Measurements from ENCODE around the gene OVCH2.

Gene OVCH2

DNA sequence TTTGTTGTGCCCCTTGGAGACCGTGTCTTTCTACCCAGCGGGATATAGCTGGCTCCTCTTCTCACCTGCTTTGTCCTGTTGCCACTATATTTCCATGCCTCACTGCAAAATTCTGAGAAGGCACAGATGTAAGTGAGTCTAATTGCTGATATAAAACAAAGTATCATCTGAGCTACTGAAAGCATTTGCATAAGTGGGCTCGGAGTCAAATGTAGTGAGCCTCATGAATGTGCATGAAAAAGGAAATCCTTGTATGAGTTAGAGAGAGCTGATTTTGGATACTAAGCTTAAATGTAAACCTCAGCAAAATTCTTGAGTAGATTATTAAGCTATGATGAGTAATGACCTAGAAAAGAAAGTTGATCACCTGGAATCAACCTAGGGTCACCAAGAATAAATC lies 13.9 kb downstream of the OVCH2 start:
- H3K9ac ChIP-seq (ENCODE audit: low read length): no peak overlapping the region
- no peak overlapping the region for H3K4me3 ChIP-seq (ENCODE audit: low read depth, low read length, poor library complexity, severe bottlenecking)
- H4K20me1 ChIP-seq (ENCODE audit: insufficient read depth, low read length): no peaks in the 10 kb centered on the region
- no peak for TF ChIP-seq EZH2 (IDR thresholded peaks at IDR 0.05; ENCODE audit: borderline replicate concordance, low read length)
- TF ChIP-seq, protein P1, sequence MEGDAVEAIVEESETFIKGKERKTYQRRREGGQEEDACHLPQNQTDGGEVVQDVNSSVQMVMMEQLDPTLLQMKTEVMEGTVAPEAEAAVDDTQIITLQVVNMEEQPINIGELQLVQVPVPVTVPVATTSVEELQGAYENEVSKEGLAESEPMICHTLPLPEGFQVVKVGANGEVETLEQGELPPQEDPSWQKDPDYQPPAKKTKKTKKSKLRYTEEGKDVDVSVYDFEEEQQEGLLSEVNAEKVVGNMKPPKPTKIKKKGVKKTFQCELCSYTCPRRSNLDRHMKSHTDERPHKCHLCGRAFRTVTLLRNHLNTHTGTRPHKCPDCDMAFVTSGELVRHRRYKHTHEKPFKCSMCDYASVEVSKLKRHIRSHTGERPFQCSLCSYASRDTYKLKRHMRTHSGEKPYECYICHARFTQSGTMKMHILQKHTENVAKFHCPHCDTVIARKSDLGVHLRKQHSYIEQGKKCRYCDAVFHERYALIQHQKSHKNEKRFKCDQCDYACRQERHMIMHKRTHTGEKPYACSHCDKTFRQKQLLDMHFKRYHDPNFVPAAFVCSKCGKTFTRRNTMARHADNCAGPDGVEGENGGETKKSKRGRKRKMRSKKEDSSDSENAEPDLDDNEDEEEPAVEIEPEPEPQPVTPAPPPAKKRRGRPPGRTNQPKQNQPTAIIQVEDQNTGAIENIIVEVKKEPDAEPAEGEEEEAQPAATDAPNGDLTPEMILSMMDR (IDR thresholded peaks at IDR 0.05; ENCODE audit: low read length): no peak
- peaks cover 4% of the 10 kb centered on the region for H3K4me1 ChIP-seq (ENCODE audit: insufficient read depth, low read length, severe bottlenecking)
- H3K27ac ChIP-seq (ENCODE audit: low read depth, low read length, poor library complexity, severe bottlenecking): no peak overlapping the region
- no peak overlapping the region for H3K4me2 ChIP-seq (ENCODE audit: low read length)
- no peaks in the 10 kb centered on the region for H3F3A ChIP-seq (ENCODE audit: insufficient read depth, low read length)
- H3K9me2 ChIP-seq (ENCODE audit: low read depth, low read length): no peaks in the 10 kb centered on the region
- H3K36me3 ChIP-seq (ENCODE audit: insufficient read depth, low read length): no peaks in the 10 kb centered on the region
- no peaks in the 10 kb centered on the region for H3K9me3 ChIP-seq (ENCODE audit: low read length)
- H2AFZ ChIP-seq (ENCODE audit: low read length): no peak overlapping the region
- H3K79me2 ChIP-seq (ENCODE audit: insufficient read depth, low read length): no peaks in the 10 kb centered on the region
- H3K27me3 ChIP-seq (ENCODE audit: insufficient read depth, low read length): no peaks in the 10 kb centered on the region

DNA sequence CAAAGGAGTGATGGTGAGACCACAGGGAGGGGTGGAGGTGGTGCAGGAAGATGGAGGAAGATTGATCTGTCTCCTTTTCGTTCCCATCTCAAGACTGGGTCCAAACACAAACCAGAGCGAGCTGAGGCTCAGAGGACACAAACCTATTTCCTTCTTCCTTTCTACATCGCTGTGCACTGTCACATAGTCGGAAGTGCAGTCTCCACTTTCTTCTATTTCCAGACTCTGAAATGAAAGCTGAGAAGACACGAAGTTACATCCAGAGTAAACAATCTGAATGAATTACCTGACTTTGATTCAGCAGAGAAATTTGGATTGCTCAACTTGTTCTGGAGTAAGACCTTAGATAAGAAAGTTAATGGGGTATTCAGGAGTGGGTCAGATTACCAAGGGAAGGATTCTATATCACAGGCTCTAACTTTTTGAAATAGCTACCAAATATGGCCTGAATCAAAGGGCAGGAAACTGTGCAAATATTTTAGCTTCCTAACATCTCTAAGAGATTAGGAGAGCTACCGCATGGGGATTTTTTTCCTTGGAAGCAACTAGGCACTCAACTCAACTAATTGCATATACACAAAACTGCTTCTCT lies 14.4 kb downstream of the OVCH2 start:
- Histone ChIP-seq H3K36me3 (ENCODE audit: insufficient read depth, low read length) (no peaks in the 10 kb centered on the region), H3K9me3 (ENCODE audit: low read length) (no peaks in the 10 kb centered on the region), H4K20me1 (ENCODE audit: insufficient read depth, low read length) (no peaks in the 10 kb centered on the region), H2AFZ (ENCODE audit: low read length) (no peak overlapping the region), H3K27me3 (ENCODE audit: insufficient read depth, low read length) (no peaks in the 10 kb centered on the region), H3K9ac (ENCODE audit: low read length) (no peak overlapping the region), H3K4me2 (ENCODE audit: low read length) (no peak overlapping the region), H3K27ac (ENCODE audit: low read depth, low read length, poor library complexity, severe bottlenecking) (no peak overlapping the region), H3K4me1 (ENCODE audit: insufficient read depth, low read length, severe bottlenecking) (peaks cover 4% of the 10 kb centered on the region), H3K79me2 (ENCODE audit: insufficient read depth, low read length) (no peaks in the 10 kb centered on the region), H3K9me2 (ENCODE audit: low read depth, low read length) (no peaks in the 10 kb centered on the region), H3K4me3 (ENCODE audit: low read depth, low read length, poor library complexity, severe bottlenecking) (no peak overlapping the region), H3F3A (ENCODE audit: insufficient read depth, low read length) (no peaks in the 10 kb centered on the region)
- no peak for TF ChIP-seq EZH2 (IDR thresholded peaks at IDR 0.05; ENCODE audit: borderline replicate concordance, low read length)
- TF ChIP-seq, protein P1 (IDR thresholded peaks at IDR 0.05; ENCODE audit: low read length): no peak

DNA sequence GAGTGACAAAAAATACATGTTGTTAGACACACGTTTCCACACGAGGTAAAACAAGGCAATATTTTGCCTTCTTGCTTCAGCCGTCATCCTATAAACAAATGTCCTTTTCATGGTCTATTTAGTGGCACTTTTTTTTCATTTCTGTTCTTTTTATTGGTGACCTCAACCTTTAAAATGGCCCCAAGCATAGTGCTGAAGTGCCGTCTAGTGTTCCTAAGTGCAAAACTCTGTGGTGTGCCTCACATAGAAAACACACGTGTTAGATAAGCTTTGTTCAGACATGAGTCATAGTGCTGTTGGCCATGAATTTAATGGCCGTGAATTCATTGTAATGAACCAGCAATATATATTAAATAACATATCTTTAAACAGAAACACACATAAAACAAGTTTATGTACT lies 15.6 kb downstream of the OVCH2 start:
- no peaks in the 10 kb centered on the region for H3K9me2 ChIP-seq (ENCODE audit: low read depth, low read length)
- TF ChIP-seq EZH2 (IDR thresholded peaks at IDR 0.05; ENCODE audit: borderline replicate concordance, low read length): no peak
- TF ChIP-seq, protein P1 (IDR thresholded peaks at IDR 0.05; ENCODE audit: low read length): no peak
- H3K4me1 ChIP-seq (ENCODE audit: insufficient read depth, low read length, severe bottlenecking): peaks cover 4% of the 10 kb centered on the region
- H3K9ac ChIP-seq (ENCODE audit: low read length): no peak overlapping the region
- H3K4me3 ChIP-seq (ENCODE audit: low read depth, low read length, poor library complexity, severe bottlenecking): no peak overlapping the region
- H3K36me3 ChIP-seq (ENCODE audit: insufficient read depth, low read length): no peaks in the 10 kb centered on the region
- no peaks in the 10 kb centered on the region for H3K79me2 ChIP-seq (ENCODE audit: insufficient read depth, low read length)
- no peak overlapping the region for H3K27ac ChIP-seq (ENCODE audit: low read depth, low read length, poor library complexity, severe bottlenecking)
- no peak overlapping the region for H3K4me2 ChIP-seq (ENCODE audit: low read length)
- H3F3A ChIP-seq (ENCODE audit: insufficient read depth, low read length): no peaks in the 10 kb centered on the region
- H3K27me3 ChIP-seq (ENCODE audit: insufficient read depth, low read length): no peaks in the 10 kb centered on the region
- H3K9me3 ChIP-seq (ENCODE audit: low read length): no peaks in the 10 kb centered on the region
- H2AFZ ChIP-seq (ENCODE audit: low read length): no peak overlapping the region
- H4K20me1 ChIP-seq (ENCODE audit: insufficient read depth, low read length): no peaks in the 10 kb centered on the region
